22Rv1 (cell line): ENCODE results near the gene SERPING1.

Source experiments
- ZFX ChIP-seq: fragments of 450-650 bp; IDR thresholded peaks from 2 replicates; pipeline ENCODE4 v1.6.1; 2017; ENCODE audit warnings: antibody characterized with exemption, borderline replicate concordance
- TF ChIP-seq, protein P1 (sequence below): fragments of 450-650 bp; IDR thresholded peaks from 2 replicates; pipeline ENCODE4 v1.5.1; 2017; ENCODE audit warnings: mild to moderate bottlenecking

DNA sequence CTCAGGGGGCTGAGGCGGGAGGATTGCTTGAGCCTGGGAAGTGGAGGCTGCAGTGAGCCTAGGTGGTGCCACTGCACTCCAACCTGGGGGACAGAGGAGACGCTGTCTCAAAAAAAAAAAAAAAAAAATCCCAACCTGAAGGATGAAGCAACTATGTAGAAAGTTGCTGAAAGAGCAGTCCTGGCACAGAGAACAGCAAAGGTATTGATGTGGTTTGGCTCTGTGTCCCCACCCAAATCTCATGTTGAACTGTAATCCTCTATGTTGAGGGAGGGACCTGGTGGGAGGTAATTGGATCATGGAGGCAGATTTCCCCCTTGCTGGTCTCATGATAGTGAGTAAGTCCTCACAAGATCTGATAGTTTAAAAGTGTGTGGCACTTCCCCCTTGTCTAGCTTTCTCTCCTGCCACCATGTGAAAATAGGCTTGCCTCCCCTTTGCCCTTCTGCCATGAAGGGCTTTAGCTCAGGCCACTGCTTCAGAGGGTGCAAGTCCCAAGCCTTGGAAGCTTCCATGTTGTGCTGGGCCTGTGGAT is 10.7 kb upstream of the SERPING1 start:
- TF ChIP-seq, protein P1, sequence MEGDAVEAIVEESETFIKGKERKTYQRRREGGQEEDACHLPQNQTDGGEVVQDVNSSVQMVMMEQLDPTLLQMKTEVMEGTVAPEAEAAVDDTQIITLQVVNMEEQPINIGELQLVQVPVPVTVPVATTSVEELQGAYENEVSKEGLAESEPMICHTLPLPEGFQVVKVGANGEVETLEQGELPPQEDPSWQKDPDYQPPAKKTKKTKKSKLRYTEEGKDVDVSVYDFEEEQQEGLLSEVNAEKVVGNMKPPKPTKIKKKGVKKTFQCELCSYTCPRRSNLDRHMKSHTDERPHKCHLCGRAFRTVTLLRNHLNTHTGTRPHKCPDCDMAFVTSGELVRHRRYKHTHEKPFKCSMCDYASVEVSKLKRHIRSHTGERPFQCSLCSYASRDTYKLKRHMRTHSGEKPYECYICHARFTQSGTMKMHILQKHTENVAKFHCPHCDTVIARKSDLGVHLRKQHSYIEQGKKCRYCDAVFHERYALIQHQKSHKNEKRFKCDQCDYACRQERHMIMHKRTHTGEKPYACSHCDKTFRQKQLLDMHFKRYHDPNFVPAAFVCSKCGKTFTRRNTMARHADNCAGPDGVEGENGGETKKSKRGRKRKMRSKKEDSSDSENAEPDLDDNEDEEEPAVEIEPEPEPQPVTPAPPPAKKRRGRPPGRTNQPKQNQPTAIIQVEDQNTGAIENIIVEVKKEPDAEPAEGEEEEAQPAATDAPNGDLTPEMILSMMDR, result no peak
- no peak for TF ChIP-seq ZFX
